Esophagus muscularis mucosa (tissue), 3 donors: ENCODE measurements around the gene DAPK1.

ENCODE experiments used
- POLR2A ChIP-seq: fragments of 450-650 bp; IDR thresholded peaks from one replicate; pipeline ENCODE4 v1.6.1; 2017; ENCODE audit warnings: antibody characterized with exemption, moderate library complexity, mild to moderate bottlenecking, low read depth
- TF ChIP-seq, protein P1 (sequence below), 3 experiments: fragments of 200-600 bp in 2 of 3; fragments of 450-650 bp in 1 of 3; sonication (generic) in 2 of 3; IDR thresholded peaks; one replicate each; pipeline ENCODE4 v1.5.1; 2017 to 2019; ENCODE audit warnings: antibody characterized with exemption in 3 of 3, mild to moderate bottlenecking in 2 of 3, moderate library complexity in 1 of 3

GRCh38 chr9:87674565-87675299 lies 177.1 kb downstream of the DAPK1 start:
- TF ChIP-seq, protein P1, sequence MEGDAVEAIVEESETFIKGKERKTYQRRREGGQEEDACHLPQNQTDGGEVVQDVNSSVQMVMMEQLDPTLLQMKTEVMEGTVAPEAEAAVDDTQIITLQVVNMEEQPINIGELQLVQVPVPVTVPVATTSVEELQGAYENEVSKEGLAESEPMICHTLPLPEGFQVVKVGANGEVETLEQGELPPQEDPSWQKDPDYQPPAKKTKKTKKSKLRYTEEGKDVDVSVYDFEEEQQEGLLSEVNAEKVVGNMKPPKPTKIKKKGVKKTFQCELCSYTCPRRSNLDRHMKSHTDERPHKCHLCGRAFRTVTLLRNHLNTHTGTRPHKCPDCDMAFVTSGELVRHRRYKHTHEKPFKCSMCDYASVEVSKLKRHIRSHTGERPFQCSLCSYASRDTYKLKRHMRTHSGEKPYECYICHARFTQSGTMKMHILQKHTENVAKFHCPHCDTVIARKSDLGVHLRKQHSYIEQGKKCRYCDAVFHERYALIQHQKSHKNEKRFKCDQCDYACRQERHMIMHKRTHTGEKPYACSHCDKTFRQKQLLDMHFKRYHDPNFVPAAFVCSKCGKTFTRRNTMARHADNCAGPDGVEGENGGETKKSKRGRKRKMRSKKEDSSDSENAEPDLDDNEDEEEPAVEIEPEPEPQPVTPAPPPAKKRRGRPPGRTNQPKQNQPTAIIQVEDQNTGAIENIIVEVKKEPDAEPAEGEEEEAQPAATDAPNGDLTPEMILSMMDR (IDR thresholded peaks at IDR 0.05), result no peak
- TF ChIP-seq POLR2A, result no peak
